Activated naive CD8-positive, alpha-beta T cell treated with anti-CD3 and anti-CD28 coated beads, Interleukin-2, amount 50 U/mL, for 24 hours (primary cell): ENCODE results near the gene PHRF1.
A peak's percentile ranks its signal among the peaks of the same experiment; 100 is the strongest.
"Not testable (repeated sequence)": the region's sequence is repeated elsewhere in the genome, so short reads cannot be mapped to it uniquely, and the experiment has no call there.

Experiments
- ATAC-seq: fragments of 150-1000 bp; cut with Tn5 transposase; one replicate; pipeline ENCODE4 v1.10.0; 2021
- DNase-seq: peaks from one replicate; pipeline ENCODE4 v3.0.0; 2021
- H3K27ac Mint-ChIP-seq: one replicate; pipeline ENCODE4 v1.8.0; 2021; ENCODE audit warnings: mild to moderate bottlenecking, mixed read lengths
- H3K27me3 Mint-ChIP-seq: one replicate; pipeline ENCODE4 v1.8.0; 2021; ENCODE audit warnings: mixed read lengths
- H3K36me3 Mint-ChIP-seq: one replicate; pipeline ENCODE4 v1.8.0; 2021; ENCODE audit warnings: low read depth, mixed read lengths
- H3K4me1 Mint-ChIP-seq: one replicate; pipeline ENCODE4 v1.8.0; 2021; ENCODE audit warnings: mixed read lengths
- H3K4me3 Mint-ChIP-seq: one replicate; pipeline ENCODE4 v1.8.0; 2021; ENCODE audit warnings: mild to moderate bottlenecking, moderate library complexity, mixed read lengths
- H3K9me3 Mint-ChIP-seq: one replicate; pipeline ENCODE4 v1.8.0; 2021; ENCODE audit warnings: mixed read lengths

Gene PHRF1

DNA sequence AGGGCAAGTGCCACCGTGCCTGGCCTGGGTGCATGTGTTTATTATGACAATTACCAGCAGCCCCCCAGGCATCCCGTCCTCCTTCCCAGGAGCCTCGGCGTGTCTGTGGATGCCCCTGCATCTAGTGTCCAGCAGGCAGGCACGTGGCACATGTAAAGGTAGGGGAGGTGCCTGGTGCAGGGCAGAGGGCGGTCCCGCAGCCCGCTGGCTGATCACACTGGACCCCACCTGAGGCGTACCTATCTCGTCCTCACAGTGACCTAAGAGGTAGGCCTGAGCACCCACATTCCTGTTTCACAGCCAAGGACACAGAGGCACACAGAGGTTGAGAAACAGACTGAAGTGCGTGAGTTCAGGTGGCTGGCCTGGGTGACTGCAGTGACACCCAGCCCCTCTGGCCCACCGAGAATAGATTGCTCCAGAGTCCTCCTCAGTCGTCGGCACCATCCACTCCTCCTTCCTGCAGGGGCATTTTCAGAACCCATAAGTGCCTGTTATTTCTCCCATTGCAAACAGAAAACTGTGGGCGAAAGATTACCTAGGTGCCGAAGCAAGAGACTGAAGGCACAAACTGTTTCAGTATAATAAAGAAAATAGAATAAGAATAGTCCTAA, 3.0 kb upstream of the PHRF1 start:
- no peak overlapping the region for H3K27ac Mint-ChIP-seq
- ATAC-seq: no peak
- H3K9me3 Mint-ChIP-seq: no peaks in the 10 kb centered on the region
- DNase-seq: no peak
- peaks cover 8% of the 10 kb centered on the region for H3K36me3 Mint-ChIP-seq
- H3K4me1 Mint-ChIP-seq: peaks cover 25% of the 10 kb centered on the region
- no peak overlapping the region for H3K4me3 Mint-ChIP-seq
- peaks cover 10% of the 10 kb centered on the region for H3K27me3 Mint-ChIP-seq

DNA sequence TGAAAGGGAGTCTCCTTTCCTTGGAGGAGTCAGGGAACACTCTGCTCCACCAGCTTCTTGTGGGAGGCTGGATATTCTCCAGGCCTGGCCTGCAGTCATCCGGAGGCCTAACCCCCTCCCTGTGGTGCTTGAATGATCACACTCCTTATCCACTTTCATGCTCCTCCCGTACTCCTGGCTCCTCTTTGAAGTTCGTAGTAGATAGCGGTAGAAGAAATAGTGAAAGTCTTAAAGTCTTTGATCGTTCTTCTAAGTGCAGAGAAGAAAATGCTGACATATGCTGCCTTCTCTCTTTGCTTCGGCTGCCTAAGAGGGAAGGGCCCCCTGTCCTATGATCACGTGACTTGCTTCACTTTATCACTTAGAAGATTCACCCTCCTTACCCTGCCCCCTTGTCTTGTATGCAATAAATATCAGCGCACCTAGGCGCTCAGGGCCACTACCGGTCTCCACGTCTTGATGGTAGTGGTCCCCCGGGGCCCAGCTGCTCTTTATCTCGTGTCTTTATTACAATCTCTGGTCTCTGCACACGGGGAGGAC, 2.2 kb upstream of the PHRF1 start:
- peaks cover 33% of the 10 kb centered on the region for H3K4me1 Mint-ChIP-seq
- not testable (repeated sequence) for DNase-seq, H3K36me3 Mint-ChIP-seq, ATAC-seq, H3K27me3 Mint-ChIP-seq, H3K27ac Mint-ChIP-seq, H3K9me3 Mint-ChIP-seq
- H3K4me3 Mint-ChIP-seq: peak overlapping the region; percentile 75

DNA sequence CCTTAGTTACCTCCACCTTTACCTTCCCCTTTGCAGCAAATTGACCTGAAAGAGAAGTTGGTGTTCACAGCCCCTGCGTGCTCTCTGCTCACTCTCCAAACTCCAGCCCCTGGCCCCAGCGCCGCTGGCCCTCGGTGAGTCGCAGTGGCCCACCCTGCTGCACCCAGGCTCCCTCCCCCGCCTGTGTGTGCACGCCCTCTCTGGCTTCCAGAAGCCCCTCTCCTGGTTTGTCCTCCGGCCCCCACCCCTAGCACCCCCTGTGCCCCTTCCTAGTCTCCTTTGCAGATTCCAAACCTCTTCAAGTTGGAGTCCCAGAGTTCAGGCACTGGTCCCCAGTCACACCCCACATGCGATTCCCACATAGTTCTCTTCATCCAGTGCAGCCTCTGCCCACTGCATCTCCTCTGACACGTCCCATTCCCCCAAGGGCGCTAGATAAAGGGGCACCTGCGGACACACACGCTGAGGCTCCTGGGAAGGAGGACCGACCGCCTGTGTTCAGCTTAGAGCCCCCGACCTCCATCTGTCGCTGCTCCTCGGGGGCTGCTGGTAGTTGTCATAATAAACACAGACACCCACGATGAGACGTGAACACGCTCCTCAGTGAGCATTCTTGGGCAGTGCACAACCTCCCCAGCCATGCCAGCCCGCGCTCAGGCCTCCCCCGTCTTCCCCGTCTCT, 1.5 kb upstream of the PHRF1 start:
- Mint-ChIP-seq H3K27me3 (peaks cover 10% of the 10 kb centered on the region), H3K27ac (no peak overlapping the region), H3K4me1 (peaks cover 38% of the 10 kb centered on the region), H3K4me3 (peak overlapping the region; percentile 75), H3K36me3 (peaks cover 8% of the 10 kb centered on the region), H3K9me3 (no peaks in the 10 kb centered on the region)
- DNase-seq: no peak
- ATAC-seq: no peak

DNA sequence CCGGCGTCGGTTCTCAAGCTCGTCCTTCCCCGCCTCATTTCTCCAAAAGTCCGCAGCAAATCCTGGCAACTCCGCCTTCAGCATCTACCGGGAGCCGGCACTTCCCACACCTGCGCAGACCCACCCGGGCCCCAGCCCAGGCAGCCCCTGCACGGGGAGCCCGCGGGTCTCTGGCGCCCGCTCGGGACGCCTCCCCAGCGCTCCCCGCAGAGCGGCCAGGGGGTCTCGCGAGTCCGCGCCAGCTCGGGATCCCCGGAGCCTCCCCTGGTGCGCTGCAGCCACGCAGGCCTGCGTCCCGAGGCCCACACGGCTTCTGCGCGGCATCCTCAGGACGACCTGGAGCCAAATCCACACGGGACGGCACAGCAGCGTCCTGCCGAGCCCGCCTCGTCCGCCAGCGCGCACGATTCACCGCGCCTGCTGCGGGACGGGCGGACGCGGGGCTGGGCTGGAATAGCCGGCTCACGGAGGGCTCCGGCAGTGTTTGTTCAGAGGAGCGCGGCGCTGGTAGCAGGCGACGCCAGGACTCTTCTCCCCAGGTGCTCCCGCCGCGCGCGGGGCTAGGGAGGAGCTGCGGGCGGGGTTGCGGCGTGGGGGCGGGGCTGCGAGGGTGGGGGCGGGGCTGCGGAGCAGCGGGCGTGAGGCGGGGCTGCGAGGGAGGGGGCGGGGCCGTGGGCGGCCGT, 816 bp upstream of the PHRF1 start:
- peak; percentile 15 for ATAC-seq

DNA sequence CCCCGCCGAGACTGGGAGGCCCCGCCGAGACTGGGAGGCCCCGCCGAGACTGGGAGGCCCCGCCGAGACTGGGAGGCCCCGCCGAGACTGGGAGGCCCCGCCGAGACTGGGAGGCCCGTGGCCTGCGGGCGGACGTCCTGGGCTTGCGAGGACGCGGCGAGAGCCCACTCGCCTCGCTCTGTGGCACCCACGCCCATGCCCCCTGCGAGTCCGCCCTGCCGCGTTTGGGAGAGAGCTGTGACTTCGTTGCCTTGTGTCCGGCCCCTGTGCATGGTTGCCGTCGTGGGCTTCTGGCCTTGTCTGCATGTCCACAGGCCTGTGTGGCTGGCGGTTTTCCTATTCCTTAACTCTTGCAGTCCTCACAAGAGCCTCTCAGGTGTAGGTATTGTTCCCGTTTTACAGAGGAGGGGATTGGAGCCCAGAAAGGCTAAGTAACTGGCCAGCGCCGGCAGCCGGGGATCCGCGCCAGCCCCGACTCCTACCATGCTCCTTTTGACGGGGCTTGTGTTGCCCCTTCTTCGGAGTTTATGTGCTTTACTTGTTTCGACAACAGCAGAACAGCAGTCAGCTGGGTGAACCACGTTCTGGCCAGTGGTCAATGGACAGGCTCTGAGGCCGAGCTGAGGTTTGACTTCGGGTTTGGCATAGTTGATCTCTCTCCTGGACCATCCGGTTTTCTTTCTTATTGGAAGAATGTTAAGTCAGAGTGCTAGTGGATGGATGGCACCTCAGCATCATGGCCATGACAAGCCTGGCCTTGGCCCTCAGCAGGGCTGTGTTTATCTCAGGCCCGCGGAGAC, 741 bp downstream of the PHRF1 start:
- Mint-ChIP-seq H3K36me3 (peaks cover 14% of the 10 kb centered on the region), H3K4me1 (peaks cover 46% of the 10 kb centered on the region), H3K9me3 (no peaks in the 10 kb centered on the region), H3K27ac (peak overlapping the region; percentile 90), H3K4me3 (peak overlapping the region; percentile 92), H3K27me3 (peaks cover 10% of the 10 kb centered on the region)
- DNase-seq (no peak), ATAC-seq (no peak)

More for the DNA sequence above, 816 bp upstream of the PHRF1 start:
- DNase-seq: no peak
- peaks cover 40% of the 10 kb centered on the region for H3K4me1 Mint-ChIP-seq
- peaks cover 10% of the 10 kb centered on the region for H3K27me3 Mint-ChIP-seq
- H3K36me3 Mint-ChIP-seq: peaks cover 8% of the 10 kb centered on the region
- H3K27ac Mint-ChIP-seq: no peak overlapping the region
- no peaks in the 10 kb centered on the region for H3K9me3 Mint-ChIP-seq
- peak overlapping the region; percentile 75 for H3K4me3 Mint-ChIP-seq

DNA sequence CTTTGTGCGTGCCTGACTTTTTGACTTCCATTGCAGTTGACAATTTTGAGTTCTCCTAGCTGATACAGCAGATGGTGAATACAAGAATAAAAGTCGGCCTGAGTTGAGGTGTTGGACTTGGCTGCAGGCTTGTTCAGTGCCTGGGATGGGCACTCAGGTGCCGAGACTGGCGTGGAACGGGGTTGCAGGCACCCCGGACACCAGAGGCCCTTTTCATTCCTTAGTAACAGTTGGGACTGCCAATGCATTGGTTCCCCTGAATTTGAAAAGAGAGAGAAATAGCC, 1.3 kb downstream of the PHRF1 start:
- Mint-ChIP-seq H3K27me3 (peaks cover 10% of the 10 kb centered on the region), H3K27ac (peak overlapping the region; percentile 90), H3K36me3 (peaks cover 14% of the 10 kb centered on the region), H3K9me3 (no peaks in the 10 kb centered on the region), H3K4me3 (peak overlapping the region; percentile 92), H3K4me1 (peaks cover 46% of the 10 kb centered on the region)
- DNase-seq (no peak), ATAC-seq (no peak)

DNA sequence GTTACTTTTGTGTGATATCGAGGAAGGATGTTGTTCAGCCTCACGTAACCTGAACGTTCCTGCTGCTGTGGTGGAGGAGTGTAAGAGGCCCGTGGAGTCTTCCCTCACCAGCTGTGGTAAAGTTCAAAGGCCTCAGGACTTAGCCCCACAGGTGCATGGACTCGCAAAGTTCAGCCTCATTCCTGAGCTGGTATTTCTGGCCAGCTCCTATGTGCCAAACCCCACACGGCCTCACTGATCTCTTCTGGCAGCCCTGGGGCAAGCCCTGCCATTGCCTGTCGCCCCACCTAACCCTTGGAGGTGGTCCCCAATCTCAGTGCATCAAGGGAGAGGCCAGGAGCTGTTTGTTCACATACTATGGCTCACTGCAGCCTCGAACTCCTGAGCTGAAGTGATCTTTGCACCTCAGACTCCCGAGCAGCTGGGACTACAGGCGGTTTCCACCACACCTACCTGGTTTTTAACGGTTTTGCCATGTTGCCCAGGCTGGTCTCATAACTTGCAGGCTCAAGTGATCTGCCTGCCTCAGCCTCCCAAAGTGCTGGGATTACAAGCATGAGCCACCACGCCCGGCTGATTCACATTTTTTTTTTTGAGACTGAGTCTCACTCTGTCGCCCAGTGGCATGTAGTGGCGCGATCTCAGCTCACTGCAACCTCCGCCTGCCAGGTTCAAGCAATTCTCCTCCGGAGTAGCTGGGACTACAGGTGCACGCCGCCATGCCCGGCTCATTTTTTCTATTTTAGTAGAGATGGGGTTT, 2.2 kb downstream of the PHRF1 start:
- no peaks in the 10 kb centered on the region for H3K9me3 Mint-ChIP-seq
- H3K4me3 Mint-ChIP-seq: peak overlapping the region; percentile 92
- H3K4me1 Mint-ChIP-seq: peaks cover 46% of the 10 kb centered on the region
- no peak overlapping the region for H3K27ac Mint-ChIP-seq
- no peak for ATAC-seq
- H3K36me3 Mint-ChIP-seq: peaks cover 14% of the 10 kb centered on the region
- peaks cover 10% of the 10 kb centered on the region for H3K27me3 Mint-ChIP-seq
- DNase-seq: no peak

DNA sequence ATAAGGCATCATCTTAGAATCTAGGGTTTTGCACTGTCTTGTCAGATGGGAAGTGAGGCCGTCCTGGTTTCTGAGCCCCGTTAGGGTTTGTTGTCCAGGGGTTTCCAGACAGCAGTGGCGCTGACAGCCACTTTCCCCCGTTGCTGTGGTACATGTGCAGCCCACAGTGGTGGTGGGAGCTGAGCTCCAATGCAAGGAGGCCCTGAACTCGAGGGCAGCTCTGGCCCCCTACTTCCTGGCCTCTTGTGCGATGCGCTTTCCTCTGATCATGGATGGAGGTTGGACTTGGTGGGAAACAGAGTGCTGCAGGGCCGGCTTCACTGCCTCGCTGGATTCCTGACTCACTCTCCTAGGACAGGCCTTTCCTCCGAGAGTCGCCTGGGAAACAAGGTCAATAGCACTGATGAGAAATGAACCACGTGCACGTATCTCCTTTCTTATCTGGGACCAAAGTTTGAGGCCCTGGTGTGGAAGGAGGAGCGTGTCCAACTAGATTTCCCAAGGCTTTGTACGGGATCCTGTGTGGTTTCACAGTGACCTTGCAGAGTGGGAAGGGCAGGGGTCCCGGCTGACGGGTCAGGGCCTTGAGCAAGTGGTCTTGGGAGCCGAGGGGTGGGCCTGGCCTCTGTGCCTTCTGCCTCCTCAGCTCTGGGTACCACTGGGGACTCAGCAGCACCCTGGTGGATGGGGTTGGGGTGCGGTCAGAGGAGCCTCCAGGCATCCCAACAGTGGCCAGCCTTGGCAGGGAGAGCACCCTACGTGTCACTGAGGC, 3.7 kb downstream of the PHRF1 start:
- Mint-ChIP-seq H3K27me3 (peaks cover 2% of the 10 kb centered on the region), H3K36me3 (peaks cover 20% of the 10 kb centered on the region), H3K9me3 (no peaks in the 10 kb centered on the region), H3K4me1 (peaks cover 38% of the 10 kb centered on the region), H3K4me3 (no peak overlapping the region), H3K27ac (no peak overlapping the region)
- ATAC-seq (no peak), DNase-seq (no peak)

DNA sequence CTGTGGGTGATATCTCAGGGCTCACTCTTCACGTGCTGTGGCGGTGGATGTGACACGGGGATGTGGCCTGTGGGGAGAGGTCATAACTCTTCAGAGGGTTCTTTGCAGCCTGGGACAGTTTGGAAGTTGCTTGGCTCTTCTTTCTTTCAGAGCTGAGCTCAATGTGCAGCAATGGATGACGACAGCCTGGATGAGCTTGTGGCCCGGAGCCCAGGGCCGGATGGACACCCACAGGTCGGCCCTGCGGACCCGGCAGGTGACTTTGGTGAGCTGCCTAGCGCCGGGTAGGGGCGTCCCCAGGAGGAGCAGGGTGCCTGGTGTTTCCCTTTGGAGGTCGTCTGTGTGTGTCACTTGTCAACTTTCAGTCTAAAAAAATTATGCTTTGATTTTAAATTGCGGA, 5.1 kb downstream of the PHRF1 start:
- DNase-seq (no peak), ATAC-seq (no peak)
- no peak overlapping the region for H3K27ac Mint-ChIP-seq
- no peak overlapping the region for H3K4me3 Mint-ChIP-seq
- H3K4me1 Mint-ChIP-seq: peaks cover 40% of the 10 kb centered on the region
- peaks cover 24% of the 10 kb centered on the region for H3K36me3 Mint-ChIP-seq
- H3K9me3 Mint-ChIP-seq: no peaks in the 10 kb centered on the region
- no peaks in the 10 kb centered on the region for H3K27me3 Mint-ChIP-seq

DNA sequence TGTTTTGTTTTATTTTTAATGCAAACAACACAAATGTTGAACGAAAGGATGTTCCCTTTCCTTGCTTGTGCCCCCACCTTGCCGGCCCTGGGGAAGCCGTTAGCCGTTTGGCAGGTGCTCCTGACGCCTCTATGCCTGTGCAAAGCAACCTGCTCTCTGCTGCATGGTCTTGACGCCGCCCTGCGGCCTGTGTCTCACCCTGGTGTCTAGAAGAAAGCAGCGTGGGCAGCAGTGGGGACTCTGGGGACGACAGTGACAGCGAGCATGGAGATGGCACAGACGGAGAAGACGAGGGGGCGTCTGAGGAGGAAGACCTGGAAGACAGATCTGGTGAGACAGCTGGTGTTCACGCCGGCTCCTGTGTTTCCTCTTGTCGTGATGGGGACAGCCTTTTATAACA, 5.5 kb downstream of the PHRF1 start:
- Mint-ChIP-seq H3K36me3 (peaks cover 25% of the 10 kb centered on the region), H3K9me3 (no peaks in the 10 kb centered on the region), H3K27ac (no peak overlapping the region), H3K27me3 (no peaks in the 10 kb centered on the region), H3K4me1 (peaks cover 43% of the 10 kb centered on the region), H3K4me3 (no peak overlapping the region)
- no peak for ATAC-seq
- no peak for DNase-seq

DNA sequence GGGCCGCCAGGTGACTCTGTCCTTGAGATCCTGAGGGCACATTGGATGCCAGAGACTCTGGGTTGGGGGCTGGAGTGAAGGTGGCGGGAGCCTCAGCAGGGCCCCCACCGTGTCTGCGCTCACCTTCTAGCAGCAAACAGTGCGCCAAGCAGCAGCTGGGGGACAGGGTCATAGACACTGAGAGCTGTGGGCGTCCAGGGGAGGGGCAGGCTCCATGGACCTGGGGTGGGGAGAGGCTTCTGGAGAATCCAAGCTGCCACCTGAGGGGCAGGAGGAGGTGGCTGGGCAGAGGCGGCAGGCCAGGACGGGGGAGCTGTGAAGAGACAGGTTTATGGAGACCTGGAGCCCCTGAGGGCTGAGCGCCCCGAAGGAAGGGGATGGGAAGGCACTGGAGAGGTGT, 8.0 kb downstream of the PHRF1 start:
- peaks cover 25% of the 10 kb centered on the region for H3K36me3 Mint-ChIP-seq
- no peak overlapping the region for H3K4me3 Mint-ChIP-seq
- peaks cover 41% of the 10 kb centered on the region for H3K4me1 Mint-ChIP-seq
- H3K27ac Mint-ChIP-seq: no peak overlapping the region
- ATAC-seq: no peak
- no peak for DNase-seq
- H3K9me3 Mint-ChIP-seq: no peaks in the 10 kb centered on the region
- no peaks in the 10 kb centered on the region for H3K27me3 Mint-ChIP-seq

DNA sequence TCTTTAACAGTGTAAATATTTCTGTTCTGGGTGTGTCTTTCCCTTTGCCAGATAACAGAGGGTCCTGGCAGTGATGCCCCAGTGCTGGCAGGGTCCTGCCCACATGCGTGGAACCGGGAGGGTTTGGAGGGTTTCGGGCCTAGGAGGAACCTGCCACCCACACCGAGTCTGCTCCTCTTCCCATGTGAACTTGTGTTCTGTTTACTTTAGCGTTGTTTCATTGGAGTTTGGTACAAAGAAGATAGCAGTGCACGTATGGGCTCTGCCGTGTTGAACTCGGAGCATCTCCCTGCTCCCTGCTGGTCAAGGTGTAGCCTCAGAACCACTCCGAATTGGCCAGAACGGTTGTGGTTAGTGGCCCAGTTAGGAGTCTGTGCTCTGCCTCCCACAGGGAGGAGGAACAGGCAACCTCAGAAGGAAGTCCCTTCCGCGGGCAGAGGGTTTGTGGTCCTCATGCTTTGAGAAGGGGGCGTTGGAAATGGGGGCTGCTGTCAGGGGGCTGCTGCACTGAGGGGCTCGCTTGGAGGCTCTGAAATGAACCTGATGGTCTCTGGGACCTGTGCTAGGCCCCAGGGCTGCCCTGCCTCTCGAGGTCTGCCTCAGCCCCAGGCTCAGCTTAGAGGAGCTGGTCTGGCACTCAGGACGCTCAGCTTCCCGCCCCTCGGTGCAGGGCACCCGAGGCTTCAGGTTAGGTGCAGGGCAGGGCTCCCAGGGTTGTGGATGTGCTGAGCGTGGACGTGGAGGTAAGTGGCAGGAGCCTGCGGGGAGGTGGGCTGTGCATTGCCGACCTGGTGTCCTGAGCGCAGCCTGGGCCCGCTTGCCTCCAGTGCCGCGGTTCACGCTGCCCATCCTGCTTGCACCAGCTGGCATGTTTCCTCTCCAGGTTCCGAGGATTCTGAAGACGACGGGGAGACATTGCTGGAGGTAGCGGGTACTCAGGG, 10.4 kb downstream of the PHRF1 start:
- Mint-ChIP-seq H3K4me3 (no peak overlapping the region), H3K9me3 (no peaks in the 10 kb centered on the region), H3K36me3 (peaks cover 37% of the 10 kb centered on the region), H3K27me3 (no peaks in the 10 kb centered on the region), H3K27ac (peak overlapping the region; percentile 74), H3K4me1 (peaks cover 26% of the 10 kb centered on the region)
- ATAC-seq (no peak), DNase-seq (no peak)

DNA sequence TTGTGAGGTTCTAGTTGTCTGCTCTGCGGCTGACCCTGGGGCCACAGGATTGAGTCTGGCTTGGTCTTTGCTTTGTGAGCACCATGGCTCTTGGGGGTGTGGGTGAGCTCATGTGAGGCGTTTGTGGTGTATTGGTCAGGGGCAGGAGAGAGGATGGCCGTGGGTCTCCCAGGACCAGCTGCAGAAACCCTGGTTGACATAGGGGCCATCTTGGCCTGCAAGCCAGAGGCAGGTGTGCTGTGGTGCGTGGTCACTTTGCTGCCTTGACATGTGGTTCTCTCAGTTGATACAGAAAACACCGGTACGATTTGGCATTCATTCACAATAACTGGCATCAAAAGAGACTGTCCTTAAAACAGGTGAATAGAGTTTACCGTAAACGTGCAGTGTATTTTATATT, 11.3 kb downstream of the PHRF1 start:
- Mint-ChIP-seq H3K9me3 (no peaks in the 10 kb centered on the region), H3K4me3 (peak overlapping the region; percentile 61), H3K27me3 (no peaks in the 10 kb centered on the region), H3K27ac (peak overlapping the region; percentile 92), H3K4me1 (peaks cover 26% of the 10 kb centered on the region), H3K36me3 (peaks cover 39% of the 10 kb centered on the region)
- ATAC-seq (peak; percentile 6), DNase-seq (no peak)
